ENCODE measurements around the gene IP6K3. TPM values are rescaled to one million over a fixed set of nuclear protein-coding genes. Genes with fewer than 3 reads are reported as not detected.

Gene IP6K3
- total RNA-seq, 1 donor from 2014 or later, result 0.16 TPM

- H3K27ac Mint-ChIP-seq, result peak overlapping the region; percentile 49
- H3K27me3 Mint-ChIP-seq (ENCODE audit: low read depth), result no peaks in the 10 kb centered on the region
- H3K36me3 Mint-ChIP-seq, result peaks cover 4% of the 10 kb centered on the region
- no peak for DNase-seq (ENCODE audit: low spot score in 2 of 2, unreplicated experiment in 2 of 2)
- H3K9me3 Mint-ChIP-seq, result no peaks in the 10 kb centered on the region
- peaks cover 28% of the 10 kb centered on the region for H3K4me1 Mint-ChIP-seq
- TF ChIP-seq CTCF (IDR thresholded peaks at IDR 0.05; ENCODE audit: unreplicated experiment), result no peak
- no peak overlapping the region for H3K4me3 Mint-ChIP-seq
These were observed 38.0 kb downstream of the IP6K3 start for GRCh38 chr6:33708516-33709204.

- H3K4me3 Mint-ChIP-seq, result no peak overlapping the region
- no peak for TF ChIP-seq CTCF (IDR thresholded peaks at IDR 0.05; ENCODE audit: unreplicated experiment)
These were observed 38.9 kb downstream of the IP6K3 start for GRCh38 chr6:33707771-33708170.

GRCh38 chr6:33705955-33706725, 40.6 kb downstream of the IP6K3 start:
- peak overlapping the region; percentile 70 for H3K27ac Mint-ChIP-seq
- no peak overlapping the region for H3K4me3 Mint-ChIP-seq
- no peak for TF ChIP-seq CTCF (IDR thresholded peaks at IDR 0.05; ENCODE audit: unreplicated experiment)
- no peaks in the 10 kb centered on the region for H3K27me3 Mint-ChIP-seq (ENCODE audit: low read depth)
- DNase-seq (ENCODE audit: low spot score in 2 of 2, unreplicated experiment in 2 of 2), result no peak
- H3K4me1 Mint-ChIP-seq, result peaks cover 24% of the 10 kb centered on the region
- H3K9me3 Mint-ChIP-seq, result no peaks in the 10 kb centered on the region
- peaks cover 6% of the 10 kb centered on the region for H3K36me3 Mint-ChIP-seq

More at GRCh38 chr6:33707771-33708170, 38.9 kb downstream of the IP6K3 start:
- peaks cover 29% of the 10 kb centered on the region for H3K4me1 Mint-ChIP-seq
- no peaks in the 10 kb centered on the region for H3K9me3 Mint-ChIP-seq
- no peak overlapping the region for H3K27ac Mint-ChIP-seq
- no peak for DNase-seq (ENCODE audit: low spot score in 2 of 2, unreplicated experiment in 2 of 2)
- H3K36me3 Mint-ChIP-seq, result peaks cover 4% of the 10 kb centered on the region
- H3K27me3 Mint-ChIP-seq (ENCODE audit: low read depth), result no peaks in the 10 kb centered on the region

GRCh38 chr6:33705268-33705885, 41.3 kb downstream of the IP6K3 start:
- Mint-ChIP-seq H3K27me3 (ENCODE audit: low read depth) (no peaks in the 10 kb centered on the region), H3K36me3 (peaks cover 6% of the 10 kb centered on the region), H3K4me1 (peaks cover 17% of the 10 kb centered on the region), H3K27ac (no peak overlapping the region), H3K4me3 (no peak overlapping the region), H3K9me3 (no peaks in the 10 kb centered on the region)
- no peak for DNase-seq (ENCODE audit: low spot score in 2 of 2, unreplicated experiment in 2 of 2)
- no peak for TF ChIP-seq CTCF (IDR thresholded peaks at IDR 0.05; ENCODE audit: unreplicated experiment)

- Mint-ChIP-seq H3K4me3 (no peak overlapping the region), H3K36me3 (peaks cover 11% of the 10 kb centered on the region), H3K27ac (no peak overlapping the region), H3K9me3 (no peaks in the 10 kb centered on the region), H3K4me1 (peaks cover 9% of the 10 kb centered on the region), H3K27me3 (ENCODE audit: low read depth) (no peaks in the 10 kb centered on the region)
- no peak for TF ChIP-seq CTCF (IDR thresholded peaks at IDR 0.05; ENCODE audit: unreplicated experiment)
- DNase-seq (ENCODE audit: low spot score in 2 of 2, unreplicated experiment in 2 of 2), result no peak
These were observed 42.3 kb downstream of the IP6K3 start for GRCh38 chr6:33704215-33705066.
